ENCODE measurements around the gene MYO1B.

GRCh38 chr2:191295088-191295487 lies 49.9 kb downstream of the MYO1B start:
- TF ChIP-seq CTCF (conservative IDR thresholded peaks at IDR 0.05 in 1 of 2, IDR thresholded peaks at IDR 0.05 in 1 of 2; ENCODE audit: extremely low read depth in 1 of 2, insufficient read depth in 1 of 2, low read depth in 1 of 2, low read length in 2 of 2) (no peak), EZH2 (IDR thresholded peaks at IDR 0.05; ENCODE audit: borderline replicate concordance, low read length) (no peak)
